Kidney epithelial cell (primary cell): ENCODE results near the gene SERBP1. TPM values are rescaled to one million over a fixed set of nuclear protein-coding genes. Genes with fewer than 3 reads are reported as not detected.

Source experiments
- DNase-seq: peaks from one replicate; pipeline ENCODE4 v3.0.0-alpha.2; 2010; ENCODE audit warnings: low read depth
- H3K27me3 ChIP-seq: 2 replicates; pipeline ENCODE4 v1.6.0; 2011; ENCODE audit warnings: low read length; ENCODE audit not compliant: control insufficient read depth, insufficient read depth
- H3K36me3 ChIP-seq: 2 replicates; pipeline ENCODE4 v1.5.1; 2011; ENCODE audit warnings: low read length; ENCODE audit not compliant: control insufficient read depth, insufficient read depth
- H3K4me3 ChIP-seq: 2 replicates; pipeline ENCODE4 v1.5.1; 2011; ENCODE audit warnings: low read depth, mild to moderate bottlenecking, control low read depth, low read length
- total RNA-seq: library from RNA; depleted of rRNA; stranded (reverse); fragments of >200 nt; gene quantifications from 2 replicates; pipeline ENCODE4 v1.2.3, GENCODE V29; 2015
- TF ChIP-seq, protein P1 (sequence below): IDR thresholded peaks from 2 replicates; pipeline ENCODE4 v1.5.1; 2011; ENCODE audit warnings: mild to moderate bottlenecking, moderate library complexity, low read length, control low read depth, inconsistent platforms; ENCODE audit not compliant: insufficient read depth, poor library complexity, severe bottlenecking

Gene SERBP1
- total RNA-seq, 1 donor from 2014 or later = 234 TPM

DNA sequence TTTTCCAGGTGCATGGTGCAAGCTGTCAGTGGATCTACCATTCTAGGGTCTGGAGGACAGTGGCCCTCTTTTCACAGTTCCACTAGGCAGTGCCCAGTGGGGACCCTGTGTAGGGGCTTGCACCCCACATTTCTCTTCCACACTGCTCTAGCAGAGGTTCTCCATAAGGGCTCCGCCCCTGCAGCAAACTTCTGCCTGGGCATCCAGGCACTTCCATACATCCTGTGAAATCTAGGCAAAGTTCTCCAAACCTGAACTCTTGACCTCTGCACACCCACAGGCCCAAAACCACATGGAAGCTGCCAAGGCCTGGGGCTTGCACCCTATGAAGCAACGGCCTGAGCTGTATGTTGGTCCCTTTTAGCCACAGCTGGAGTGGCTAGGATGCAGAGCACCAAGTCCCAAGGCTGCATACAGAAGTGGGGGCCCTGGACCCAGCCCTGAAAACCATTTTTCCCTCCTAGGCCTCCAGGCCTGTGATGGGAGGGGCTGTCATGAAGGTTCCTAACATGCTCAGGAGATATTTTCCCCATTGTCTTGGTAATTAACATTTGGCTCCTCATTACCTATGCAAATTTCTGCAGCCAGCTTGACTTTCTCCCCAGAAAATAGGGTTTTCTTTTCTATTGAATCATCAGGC lies 46.1 kb downstream of the SERBP1 start:
- no peak overlapping the region for H3K4me3 ChIP-seq

DNA sequence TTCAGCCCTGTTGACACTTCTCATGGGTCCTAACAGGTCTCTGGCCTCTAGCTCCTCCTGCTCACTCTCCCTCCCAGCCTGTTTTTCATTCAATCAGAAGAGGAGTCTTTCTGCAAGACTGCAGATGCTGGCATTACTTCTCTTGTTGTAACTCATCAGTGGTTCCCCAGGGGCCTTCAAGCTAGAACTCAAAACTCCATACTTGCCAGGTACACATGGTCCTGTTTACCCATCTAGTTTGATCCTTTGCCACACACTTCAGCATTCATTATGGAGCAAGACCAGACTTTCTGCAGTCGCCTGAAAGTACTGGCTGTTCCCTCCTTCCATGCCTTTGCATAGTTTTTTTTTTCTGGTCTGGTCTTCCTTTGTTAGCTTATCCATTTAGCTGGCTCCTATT lies 47.9 kb downstream of the SERBP1 start:
- TF ChIP-seq, protein P1, sequence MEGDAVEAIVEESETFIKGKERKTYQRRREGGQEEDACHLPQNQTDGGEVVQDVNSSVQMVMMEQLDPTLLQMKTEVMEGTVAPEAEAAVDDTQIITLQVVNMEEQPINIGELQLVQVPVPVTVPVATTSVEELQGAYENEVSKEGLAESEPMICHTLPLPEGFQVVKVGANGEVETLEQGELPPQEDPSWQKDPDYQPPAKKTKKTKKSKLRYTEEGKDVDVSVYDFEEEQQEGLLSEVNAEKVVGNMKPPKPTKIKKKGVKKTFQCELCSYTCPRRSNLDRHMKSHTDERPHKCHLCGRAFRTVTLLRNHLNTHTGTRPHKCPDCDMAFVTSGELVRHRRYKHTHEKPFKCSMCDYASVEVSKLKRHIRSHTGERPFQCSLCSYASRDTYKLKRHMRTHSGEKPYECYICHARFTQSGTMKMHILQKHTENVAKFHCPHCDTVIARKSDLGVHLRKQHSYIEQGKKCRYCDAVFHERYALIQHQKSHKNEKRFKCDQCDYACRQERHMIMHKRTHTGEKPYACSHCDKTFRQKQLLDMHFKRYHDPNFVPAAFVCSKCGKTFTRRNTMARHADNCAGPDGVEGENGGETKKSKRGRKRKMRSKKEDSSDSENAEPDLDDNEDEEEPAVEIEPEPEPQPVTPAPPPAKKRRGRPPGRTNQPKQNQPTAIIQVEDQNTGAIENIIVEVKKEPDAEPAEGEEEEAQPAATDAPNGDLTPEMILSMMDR = no peak
- Histone ChIP-seq H3K36me3 (no peaks in the 10 kb centered on the region), H3K27me3 (no peaks in the 10 kb centered on the region), H3K4me3 (no peak overlapping the region)
- no peak for DNase-seq

More for the DNA sequence above, 46.1 kb downstream of the SERBP1 start:
- H3K27me3 ChIP-seq = no peaks in the 10 kb centered on the region
- no peak for DNase-seq
- no peaks in the 10 kb centered on the region for H3K36me3 ChIP-seq
- TF ChIP-seq, protein P1 = no peak

DNA sequence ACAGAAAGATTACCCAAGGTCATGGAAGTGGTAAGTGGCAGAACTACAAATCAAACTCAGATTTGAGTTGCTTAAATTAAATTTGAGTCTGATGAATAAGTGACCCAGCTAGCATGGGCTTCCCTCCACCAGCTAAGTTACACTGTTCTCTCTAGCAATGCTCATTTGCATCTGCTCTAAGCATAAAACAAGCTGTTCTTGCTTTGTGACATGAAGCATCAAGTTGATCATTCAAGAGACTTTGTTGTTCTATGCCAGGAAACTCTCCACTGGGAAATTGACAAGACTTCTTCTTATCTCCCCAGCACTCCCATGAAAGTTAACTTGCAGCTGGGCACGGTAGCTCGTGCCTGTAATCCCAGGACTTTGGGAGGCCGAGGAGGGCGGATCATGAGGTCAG lies 49.0 kb downstream of the SERBP1 start:
- Histone ChIP-seq H3K27me3 (no peaks in the 10 kb centered on the region), H3K36me3 (no peaks in the 10 kb centered on the region), H3K4me3 (no peak overlapping the region)
- TF ChIP-seq, protein P1 = no peak
- no peak for DNase-seq

DNA sequence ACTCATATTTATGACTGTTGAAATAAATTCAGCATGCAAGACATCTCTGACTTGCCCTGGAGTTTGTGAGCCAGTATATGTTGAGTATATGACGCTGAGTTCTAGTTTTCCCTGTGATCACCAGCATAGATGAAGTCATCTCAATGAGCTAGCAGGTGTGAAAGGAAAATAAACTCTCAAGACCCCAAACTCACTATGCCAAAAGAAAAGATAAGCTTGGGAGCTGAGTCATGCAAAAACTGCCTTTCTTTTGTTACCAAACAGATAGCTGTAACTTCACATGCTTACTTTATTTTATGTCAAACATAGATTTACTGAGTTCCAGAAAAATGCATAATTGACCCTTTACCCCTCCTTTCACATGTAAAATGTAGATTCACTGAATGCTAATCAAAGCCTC lies 52.9 kb downstream of the SERBP1 start:
- TF ChIP-seq, protein P1 = no peak
- DNase-seq = no peak

DNA sequence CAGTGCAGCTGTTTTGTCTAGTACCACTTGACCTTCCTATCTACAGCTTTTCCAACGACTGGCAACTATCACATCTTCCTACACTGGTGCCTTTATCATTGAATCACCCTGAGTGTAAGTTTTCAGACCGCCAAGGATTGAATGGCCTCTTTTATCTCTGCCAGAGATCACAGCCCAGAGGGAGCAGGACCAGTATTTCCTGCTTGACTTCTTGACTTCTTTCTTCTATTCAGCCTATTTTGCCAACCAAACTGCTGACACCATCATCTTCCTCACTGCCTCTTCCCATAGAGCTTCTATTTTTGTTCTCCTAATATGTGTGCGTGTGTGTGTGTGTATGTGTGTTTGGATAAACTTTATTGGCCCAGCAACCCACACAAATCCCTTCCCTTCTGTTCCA lies 53.8 kb downstream of the SERBP1 start:
- no peak for DNase-seq
- no peaks in the 10 kb centered on the region for H3K36me3 ChIP-seq
- no peaks in the 10 kb centered on the region for H3K27me3 ChIP-seq
- TF ChIP-seq, protein P1 = no peak
- no peak overlapping the region for H3K4me3 ChIP-seq

More for the DNA sequence above, 52.9 kb downstream of the SERBP1 start:
- H3K36me3 ChIP-seq = no peaks in the 10 kb centered on the region
- no peak overlapping the region for H3K4me3 ChIP-seq
- H3K27me3 ChIP-seq = no peaks in the 10 kb centered on the region

DNA sequence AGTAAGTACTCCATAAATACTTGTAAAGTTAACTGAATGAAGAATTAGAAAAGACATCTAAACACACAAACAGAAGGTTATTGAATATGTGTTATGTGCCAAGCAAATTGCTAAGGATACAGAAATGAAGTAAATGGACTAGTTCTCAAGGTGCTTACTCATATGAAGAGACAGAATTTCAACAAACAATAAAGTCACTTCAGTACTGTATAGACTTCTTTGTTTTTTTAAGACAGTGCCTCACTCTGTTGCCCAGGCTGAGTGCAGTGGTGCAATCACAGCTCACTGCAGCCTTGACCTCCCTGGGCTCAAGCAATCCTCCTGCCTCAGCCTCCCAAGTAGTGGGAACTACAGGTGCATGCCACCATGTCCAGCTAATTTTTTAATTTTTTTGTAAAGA lies 57.3 kb downstream of the SERBP1 start:
- DNase-seq = no peak
- H3K27me3 ChIP-seq = no peaks in the 10 kb centered on the region
- TF ChIP-seq, protein P1 = no peak
- no peak overlapping the region for H3K4me3 ChIP-seq
- no peaks in the 10 kb centered on the region for H3K36me3 ChIP-seq
